GM18858 (cell line): ENCODE results near the gene SNED1.
"Not testable (repeated sequence)": the region's sequence is repeated elsewhere in the genome, so short reads cannot be mapped to it uniquely, and the experiment has no call there.

ENCODE experiments used
- ATAC-seq: cut with Tn5 transposase; IDR thresholded peaks from one replicate; pipeline ENCODE4 v1.9.1; 2021; ENCODE audit not compliant: unreplicated experiment

The SNED1 gene

DNA sequence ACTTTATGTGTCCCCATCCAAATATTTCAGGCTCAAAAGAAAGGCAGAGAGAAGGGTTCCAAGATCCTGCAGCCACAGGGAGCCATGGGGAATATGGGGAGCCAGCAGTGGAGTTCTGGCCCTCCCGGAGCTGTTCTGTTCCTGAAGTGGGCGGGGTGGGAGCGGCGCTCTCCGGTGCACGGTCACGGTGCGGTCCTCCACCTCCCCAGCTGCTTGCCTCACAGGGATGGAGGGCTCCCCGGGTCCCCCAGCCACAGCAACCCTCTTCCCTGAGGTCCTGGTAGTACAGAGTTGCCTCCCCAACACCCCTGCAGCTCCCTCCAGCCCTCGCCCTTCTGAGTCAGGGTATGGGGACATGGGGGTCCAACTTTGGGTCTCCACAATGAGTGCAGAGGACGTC, 26.2 kb upstream of the SNED1 start:
- ATAC-seq: no peak

DNA sequence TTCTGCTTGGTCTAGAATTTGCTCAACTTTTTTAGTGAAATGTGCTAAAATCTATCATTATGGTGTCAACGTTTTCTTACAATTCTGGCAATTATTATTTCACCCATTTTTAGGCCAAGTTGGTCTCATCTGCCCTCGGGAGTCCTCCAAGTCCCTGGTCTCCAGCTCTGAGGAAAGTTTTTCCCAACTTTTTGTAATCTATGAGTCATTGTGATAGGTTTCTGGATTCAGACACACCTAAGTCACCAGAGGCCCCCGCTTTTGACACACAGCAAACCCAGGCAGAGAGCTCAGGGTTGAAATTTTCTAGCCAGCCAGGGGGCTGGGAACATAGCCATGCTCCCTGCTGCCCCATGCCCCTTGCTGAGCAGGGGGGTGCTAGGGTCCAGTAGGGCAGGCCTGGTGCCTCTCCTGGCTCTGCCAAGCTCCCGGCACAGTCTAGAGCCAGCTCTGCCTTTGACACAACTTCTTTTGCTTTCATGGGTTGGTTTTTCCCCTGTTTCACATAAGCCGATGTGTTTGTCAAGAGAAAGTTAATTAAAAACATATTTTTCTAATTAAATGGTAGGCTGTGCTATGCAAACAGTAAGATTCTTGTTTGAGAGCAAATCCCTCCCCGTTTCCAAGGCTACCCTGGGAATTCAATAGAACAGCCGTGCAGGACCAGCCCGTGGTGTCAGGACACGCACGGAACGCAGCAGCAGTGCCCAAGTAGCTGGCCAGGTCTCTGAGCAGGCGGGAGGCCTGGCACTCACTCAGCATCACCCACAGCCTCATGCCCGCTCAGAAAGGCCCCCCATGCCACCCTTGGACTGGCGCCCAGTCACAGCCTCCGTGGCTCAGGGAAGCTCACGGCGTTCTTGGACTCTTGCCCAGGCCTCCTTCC, 25.5 kb upstream of the SNED1 start:
- ATAC-seq: no peak

DNA sequence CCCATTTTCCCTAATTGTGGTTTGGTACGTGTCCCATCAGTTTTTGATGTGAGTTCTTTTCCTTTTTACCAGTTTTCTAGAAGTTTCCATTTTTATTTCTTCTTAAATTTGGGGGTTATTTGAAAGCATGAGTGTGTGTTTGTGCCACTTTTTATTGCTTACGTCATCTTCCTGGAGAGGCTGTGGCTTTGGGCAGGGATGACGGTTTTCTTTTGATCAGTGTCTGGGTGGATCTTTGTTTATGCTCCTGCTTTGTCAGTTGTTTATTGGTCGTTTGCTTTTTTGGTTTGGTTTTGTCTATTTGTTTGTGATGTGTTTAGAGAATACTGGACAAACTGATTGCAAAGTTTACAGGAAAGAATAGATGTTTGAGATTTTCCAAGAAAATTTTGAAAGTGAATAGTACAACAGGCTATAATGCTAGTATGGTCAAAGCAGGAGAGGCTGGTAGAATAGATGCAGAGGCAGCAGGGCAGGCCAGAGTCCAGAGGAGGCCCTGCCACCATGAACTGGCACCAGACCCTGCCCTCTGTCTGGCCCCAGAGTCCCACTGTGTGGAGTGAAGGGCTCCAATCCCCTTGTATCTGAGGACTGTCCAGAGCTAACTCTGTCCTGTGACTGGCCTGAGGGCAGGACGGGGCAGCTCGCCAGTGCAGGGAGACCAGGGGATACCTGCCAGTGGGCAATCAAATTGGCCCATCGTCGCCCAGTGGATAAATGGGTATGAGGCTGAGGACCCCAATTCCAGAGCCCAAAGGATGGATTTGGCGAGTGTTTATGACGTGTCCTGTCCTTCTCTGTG, 23.4 kb upstream of the SNED1 start:
- no peak for ATAC-seq

DNA sequence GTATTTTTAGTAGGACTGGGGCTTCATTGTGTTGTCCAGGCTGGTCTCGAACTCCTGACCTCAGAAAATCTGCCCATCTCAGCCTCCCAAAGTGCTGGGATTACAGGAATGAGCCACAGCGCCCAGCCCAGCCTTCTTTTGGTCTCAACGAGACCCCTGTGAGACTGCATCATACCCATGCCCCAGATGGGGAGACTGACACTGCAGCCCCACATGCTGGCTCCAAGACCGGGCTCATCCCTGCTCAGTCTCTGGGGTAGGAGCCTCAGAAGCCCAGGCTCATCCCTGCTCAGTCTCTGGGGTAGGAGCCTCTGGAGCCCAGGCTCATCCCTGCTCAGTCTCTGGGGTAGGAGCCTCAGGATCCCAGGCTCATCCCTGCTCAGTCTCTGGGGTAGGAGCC, 22.5 kb upstream of the SNED1 start:
- ATAC-seq: not testable (repeated sequence)

DNA sequence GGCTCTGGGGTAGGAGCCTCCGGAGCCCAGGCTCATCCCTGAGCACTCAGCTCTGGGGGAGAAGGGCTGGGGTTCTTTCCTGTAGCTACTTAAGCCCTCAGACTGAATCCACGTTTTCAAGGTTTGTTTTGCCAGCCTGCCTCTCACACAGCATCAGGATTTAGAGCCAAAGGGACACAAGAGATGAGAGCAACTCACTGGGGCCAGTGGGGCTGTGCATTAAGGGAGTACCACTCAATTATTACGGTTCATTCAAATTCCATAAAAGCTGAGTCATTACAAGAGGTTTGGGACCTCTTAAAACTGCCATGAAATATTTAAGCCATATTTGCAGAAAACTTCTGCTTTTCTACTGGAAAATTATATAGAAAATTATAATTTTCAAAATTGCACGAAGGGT, 17.1 kb upstream of the SNED1 start:
- no peak for ATAC-seq

DNA sequence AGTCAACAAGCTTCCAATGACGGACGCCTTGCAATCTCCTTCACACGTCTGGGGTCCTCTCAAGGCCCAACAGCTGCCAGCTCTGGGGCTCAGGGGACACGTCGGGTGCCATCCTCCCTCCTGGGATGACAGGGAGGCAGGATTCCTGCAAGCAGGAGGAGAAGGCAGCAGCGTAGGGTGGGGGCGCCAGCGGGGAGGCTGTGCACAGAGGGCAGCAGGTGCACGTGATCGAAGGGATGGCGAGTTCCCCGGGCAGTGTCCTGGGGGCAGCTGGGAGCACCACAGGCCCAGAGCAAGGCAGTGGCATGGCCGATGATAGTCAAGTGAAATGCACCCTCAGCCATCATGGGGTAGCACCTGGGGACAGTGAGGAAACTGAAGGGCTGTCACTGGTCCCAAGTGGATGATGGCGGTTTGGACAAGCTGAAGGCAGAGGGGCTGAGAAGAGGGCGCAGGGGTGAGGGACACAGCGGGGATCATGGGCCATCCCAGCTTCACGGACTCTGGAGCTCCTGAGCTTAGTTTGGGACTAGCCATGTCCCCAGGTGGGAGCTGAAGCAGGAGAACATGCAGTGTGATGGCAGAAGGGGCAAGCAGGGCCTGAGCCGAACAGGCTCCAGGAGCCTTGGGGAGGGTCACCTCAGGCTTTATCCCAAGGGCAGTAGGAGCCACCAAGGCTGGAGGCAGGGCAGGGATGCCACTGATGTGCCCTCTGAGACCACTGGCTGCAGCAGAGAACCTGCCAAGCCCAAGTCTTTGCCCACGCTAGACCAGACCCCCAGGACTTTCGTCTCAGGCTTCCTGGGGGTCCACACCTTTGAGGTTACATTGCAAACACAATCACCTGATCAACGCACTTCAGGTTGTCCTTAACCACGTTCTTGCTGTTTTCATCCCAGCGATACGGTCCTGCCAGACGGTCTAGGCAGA, 16.3 kb upstream of the SNED1 start:
- ATAC-seq: no peak

DNA sequence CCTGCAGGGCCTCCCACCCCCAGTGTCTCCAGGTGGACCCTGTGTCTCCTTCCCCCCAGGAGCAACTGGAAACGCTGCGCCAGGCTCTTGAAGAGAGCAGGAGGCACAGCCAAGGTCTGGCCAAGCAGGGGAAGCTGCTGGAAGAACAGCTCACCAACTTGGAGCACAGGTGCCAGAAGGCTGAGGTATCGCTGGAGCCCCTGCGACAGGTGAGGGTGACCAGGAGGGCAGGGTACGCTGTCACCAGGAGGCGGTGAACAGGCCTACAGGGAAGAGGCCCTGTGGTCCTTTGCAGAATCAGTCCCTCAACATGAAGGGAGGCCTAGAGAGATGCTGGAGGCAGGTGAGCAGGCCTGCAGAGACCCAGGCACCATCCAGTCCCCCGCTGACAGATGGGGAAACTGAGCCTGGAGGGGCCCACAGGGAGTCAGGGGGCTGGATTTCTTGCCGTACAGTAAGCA, 15.6 kb upstream of the SNED1 start:
- ATAC-seq: no peak

DNA sequence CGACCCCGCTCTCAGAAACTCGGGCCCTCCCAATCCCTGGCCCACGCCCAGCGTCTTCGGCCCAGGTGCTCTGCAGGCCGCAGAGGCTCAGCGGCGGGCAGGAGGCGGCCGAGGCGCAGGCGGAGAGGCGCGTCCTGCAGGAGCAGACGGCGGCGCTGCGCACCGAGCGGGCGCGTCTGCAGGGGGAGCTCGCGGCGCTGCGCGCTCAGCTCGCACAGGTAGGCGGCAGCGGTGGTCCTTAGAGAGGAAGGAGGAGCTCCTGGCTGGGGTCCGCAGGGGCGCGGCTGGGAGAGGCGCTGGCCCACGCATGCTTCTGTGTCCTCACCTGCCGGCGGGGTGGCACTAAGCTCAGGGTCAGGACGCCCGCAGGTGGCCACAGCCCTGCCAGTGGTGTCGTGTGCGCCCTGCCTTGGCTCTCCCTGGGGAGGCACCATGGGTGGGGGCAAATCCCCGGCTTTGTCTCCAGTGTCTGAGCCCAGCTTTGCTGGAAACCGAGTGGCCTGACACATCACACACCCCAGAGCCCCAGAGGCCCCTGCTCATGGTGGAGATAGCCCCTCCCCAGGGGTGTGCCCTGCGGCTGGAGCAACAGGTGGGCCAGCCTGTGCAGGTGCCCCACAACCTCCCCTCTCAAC, 14.9 kb upstream of the SNED1 start:
- no peak for ATAC-seq

DNA sequence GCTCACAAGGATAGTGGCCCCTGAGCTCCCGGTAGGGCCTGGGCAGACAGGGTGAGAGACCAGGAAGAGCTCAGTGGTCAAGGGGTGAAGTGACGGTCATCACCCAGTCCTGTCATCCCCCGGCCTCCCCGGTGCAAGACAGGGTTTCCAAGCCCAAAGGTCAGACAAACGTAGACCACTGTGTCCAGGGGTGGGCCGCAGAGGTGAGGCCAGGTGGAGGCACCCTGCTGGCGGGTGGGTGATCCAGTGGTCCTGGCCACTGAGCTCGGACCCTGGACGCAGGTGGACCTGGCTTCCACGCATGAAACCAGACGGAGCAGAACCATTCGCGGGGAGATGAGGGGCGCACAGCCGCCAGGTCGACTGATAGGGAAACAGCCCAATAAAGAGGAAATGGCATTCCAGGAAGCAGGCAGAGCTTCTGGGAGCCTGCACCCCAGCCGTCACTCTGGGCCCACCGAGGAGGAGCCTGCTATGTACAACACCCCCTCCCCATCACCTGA, 14.4 kb upstream of the SNED1 start:
- no peak for ATAC-seq

DNA sequence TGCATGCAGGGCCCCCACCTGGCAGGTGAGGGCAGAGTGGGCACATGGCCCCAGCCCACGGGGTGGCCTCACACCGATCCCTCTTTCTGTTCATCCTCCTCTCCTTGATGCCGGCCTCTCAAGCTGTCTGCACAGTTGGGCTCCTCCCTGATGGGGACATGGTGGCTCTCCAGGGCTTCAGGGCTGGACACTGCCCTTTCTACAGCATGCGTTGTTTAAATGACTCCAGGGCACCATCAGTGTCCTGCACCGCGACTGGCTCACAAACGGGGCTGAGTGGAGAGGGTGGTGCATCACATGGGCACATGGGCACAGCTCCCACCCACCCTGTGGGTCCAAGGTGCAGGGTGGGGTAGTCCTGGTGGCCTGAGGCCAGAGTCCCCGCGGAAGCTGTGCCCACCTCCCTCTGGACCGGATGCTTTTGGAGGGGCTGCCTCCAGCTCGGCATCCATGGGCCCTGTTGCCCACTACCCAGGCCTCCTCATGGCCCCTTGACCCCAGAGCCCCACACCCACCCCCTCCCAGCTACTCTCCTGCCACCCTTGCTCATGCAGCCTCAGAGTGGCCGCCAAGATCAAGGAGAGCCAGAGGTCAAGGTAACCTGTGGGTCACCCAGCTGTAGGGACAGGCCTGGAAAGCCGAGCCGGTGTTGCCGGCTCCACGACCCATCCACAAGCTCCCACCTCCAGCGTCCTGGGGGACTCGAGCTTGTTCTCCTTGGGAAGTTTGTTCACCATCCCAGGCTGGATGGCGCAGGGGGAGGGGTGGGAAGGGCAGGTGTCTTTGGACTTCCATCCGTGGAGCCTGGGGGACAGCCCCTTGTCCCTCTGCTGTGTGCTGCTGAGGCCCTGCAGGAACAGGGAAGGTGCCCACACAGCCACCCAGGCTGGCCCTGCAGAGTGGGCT, 12.3 kb upstream of the SNED1 start:
- ATAC-seq: no peak

DNA sequence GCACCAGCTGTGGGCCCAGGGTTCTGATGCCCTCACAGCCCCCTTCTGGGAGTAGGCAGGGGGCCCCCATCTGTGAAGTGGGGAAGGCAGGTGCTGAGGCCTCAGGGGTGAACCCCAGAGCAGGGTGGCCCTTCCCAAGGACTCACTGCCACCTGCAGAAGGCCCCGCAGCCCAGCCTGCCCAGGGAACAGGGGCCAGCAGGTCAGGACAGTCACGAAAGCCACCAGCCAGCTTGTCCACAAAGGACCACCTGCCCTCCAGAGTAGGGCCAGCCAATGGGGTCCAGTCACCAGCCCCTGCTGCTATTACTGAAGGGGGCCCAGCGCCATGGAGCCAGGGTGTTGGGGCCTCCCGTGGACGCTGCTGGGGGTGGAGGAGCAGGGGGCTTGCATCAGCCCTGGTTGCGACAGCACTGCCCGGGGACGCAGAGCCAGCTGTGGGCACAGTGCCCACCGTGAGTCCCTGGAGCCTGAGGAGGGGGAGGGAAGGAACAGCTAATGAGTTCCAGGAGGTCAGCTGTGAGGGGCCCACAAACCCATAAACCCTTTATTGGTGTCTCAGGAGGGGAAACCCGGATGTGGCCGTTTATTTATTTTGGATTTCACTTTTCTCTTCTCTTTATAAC, 11.5 kb upstream of the SNED1 start:
- no peak for ATAC-seq

DNA sequence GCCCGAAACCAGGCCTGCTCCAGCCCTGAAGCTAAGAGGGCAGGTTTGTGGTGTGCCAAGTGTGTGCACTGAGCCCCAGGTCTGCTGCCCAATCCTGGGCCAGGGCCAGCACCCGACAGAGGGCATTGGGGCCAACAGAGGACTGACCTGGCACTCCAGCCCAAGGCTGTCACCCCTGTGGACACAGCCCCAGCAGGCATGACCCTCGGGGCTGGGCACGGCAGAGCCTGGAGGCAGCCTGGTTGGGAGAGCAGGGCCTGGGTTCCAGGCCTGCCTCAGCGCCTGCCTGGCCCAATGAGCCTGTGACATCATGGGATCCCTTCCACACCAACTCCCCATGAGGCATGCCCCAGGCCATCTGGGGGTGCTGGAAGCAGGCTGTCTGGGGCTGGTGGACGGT, 10.8 kb upstream of the SNED1 start:
- no peak for ATAC-seq

DNA sequence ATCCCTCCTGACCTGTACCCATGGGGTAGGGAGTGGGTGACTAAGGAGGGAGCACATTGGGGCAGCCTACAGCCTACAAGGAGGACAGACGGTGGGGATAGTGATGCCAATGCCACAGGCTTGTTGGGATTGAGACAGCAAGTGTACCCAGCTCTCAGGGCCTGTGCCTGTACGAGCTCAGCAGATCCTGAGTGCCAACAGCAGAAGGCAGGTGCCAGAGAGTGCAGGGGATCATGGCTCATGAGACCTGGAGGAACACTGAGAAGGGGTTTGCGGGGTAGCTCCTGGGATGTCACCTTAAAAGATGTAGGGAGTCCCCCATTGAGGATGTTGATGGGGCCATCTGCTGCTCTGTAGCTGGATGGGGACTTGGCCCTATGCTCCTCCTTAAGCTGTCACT, 10.3 kb upstream of the SNED1 start:
- no peak for ATAC-seq

DNA sequence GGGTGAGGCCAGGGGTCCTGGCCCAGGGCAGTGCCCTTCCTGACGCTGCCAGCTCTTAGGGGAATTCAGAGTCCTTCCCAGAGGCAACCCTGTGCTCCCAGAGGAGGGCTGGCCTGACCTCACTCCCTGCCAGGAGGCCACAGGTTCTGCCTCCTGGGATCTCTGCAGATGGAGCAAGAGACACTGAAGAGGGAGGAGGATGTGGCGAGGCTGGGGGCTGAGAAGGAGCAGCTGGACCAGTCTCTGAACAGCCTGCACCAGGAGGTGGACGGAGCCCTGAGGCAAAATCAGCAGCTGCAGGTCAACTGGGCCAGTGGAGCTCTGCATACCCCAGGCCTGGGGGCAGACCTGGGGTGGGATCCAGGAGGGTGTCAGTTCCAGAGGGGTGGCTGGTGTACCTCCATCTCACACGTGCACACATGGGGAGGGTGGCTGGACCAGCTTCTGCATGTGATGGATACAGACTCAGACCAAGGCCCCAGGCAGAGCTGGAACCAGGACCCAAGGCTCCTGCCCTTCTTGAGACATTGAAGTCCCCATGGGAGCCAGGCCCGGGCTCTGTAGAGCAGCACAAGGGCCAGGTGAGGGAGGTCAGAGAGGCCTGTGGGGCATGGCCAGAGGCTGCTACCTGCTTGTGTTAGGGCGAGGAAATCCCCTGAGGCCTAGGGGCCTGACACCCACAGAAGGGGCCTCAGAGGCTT, 9.7 kb upstream of the SNED1 start:
- ATAC-seq: no peak

DNA sequence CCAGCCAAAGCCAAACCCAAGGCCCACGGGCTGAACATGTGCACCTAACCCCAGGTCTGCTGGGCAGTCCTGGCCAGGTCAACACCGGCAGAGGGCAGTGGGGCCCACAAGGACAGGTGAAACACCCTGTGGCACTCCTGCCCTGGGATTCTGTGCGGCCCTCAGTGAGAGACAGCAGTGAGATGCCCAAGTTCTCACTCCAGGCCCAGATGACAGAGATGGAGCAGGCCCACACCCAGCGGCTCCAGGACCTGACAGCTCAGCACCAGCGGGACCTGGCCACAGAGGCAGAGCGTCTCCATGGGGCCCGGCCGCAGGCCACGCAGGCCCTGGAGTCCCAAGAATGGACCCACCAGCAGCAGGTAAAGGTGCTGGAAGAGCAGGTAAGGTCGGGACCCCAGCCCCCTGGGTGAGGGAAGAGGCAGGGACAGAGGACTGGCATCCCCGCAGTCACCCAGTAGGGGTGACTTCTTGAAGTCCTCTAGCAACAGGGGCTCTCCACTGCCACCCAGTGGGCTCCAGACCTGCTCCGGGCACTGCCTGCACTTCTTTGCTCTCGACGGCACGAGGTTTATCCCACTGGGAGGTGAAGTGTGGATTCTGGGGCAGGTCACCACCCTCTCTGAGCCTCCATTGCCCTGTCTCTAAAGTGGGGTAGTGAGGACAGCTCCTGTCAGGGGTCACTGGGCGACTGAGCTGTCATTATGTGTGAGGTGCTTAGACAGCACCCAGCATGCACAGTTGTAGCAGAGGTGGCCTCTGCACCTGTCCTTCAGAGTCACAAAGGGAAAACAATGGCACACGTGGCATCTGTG, 8.8 kb upstream of the SNED1 start:
- no peak for ATAC-seq

DNA sequence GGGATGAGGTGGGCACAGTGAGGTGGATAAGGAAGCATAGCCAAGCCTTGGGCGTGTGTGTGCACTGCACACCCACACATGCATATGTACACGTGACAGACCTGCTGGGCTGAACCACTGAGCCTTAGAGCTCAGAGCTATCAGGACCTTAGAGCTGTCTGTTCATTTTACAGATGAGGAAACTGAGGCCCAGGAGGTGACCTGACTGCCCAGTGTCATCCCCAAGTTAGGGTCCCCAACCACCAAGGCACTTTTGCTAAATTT, 8.2 kb upstream of the SNED1 start:
- ATAC-seq: no peak

DNA sequence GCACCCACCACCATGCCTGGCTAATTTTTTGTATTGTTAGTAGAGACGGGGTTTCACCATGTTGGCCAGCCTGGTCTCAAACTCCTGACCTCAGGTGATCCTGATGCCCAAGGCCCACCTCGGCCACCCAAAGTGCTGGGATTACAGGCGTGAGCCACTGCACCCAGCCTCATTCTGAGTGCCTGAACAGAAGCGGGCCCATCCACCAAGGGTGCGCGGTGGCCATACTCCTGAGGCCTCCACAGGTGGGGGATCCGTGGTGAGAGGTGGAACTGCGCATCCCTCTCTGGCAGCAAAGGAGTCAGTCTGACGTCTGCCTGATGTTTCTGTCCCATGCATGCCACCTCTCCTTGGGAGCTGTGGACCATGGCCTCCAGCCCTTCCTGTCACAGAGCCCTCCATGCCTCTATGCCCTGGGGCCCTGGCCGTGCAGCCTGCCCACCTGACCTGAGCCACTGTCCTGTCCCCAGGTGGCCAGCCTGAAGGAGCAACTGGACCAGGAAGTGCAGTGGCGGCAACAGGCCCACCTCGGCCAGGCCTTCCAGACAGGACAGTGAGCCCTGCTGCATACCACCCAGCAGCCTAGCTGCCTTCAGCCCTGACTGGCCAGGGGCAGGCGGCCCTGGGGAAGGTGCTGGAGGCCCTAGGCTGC, 7.6 kb upstream of the SNED1 start:
- no peak for ATAC-seq
